Cardiac muscle cell (in vitro differentiated cells and primary cell): Measurements from ENCODE around the gene HOXB4. TPM values are rescaled to one million over a fixed set of nuclear protein-coding genes. Genes with fewer than 3 reads are reported as not detected.

Experiments
- DNase-seq, 2 donors: peaks; one replicate each; pipeline versions ENCODE4 v3.0.0 to v3.0.0-alpha.2; 2010 to 2017; ENCODE audit warnings: low read depth in 1 of 2, low spot score in 1 of 2
- H3K27ac ChIP-seq: fragments of 200-600 bp; sonication (generic); 2 replicates; pipeline ENCODE4 v1.5.1; 2016
- H3K27me3 ChIP-seq: fragments of 200-600 bp; sonication (generic); 2 replicates; pipeline ENCODE4 v1.6.0; 2016; ENCODE audit warnings: control low read depth
- H3K36me3 ChIP-seq: fragments of 200-600 bp; sonication (generic); 2 replicates; pipeline ENCODE4 v1.5.1; 2016; ENCODE audit warnings: control low read depth
- H3K4me1 ChIP-seq: fragments of 200-600 bp; sonication (generic); 2 replicates; pipeline ENCODE4 v1.8.1; 2017; ENCODE audit warnings: low read depth, mild to moderate bottlenecking, mixed run types
- H3K4me3 ChIP-seq: fragments of 200-600 bp; sonication (generic); 2 replicates; pipeline ENCODE4 v1.5.1; 2016; ENCODE audit warnings: mild to moderate bottlenecking
- H3K9me3 ChIP-seq: fragments of 200-600 bp; sonication (generic); 2 replicates; pipeline ENCODE4 v1.5.1; 2017; ENCODE audit warnings: low read depth, mild to moderate bottlenecking, control low read depth
- polyA plus RNA-seq: library from polyadenylated mRNA; unstranded; fragments of >200 nt; fragmentation: Nextera tagmentation; extraction: Ambion mirVana; gene quantifications from 2 replicates; pipeline ENCODE4 v1.2.1, GENCODE V29; 2016
- total RNA-seq: library from RNA; depleted of rRNA; stranded (reverse); fragments of >200 nt; gene quantifications from 2 replicates; pipeline ENCODE4 v1.2.3, GENCODE V29; 2016
- TF ChIP-seq, protein P1 (sequence below): IDR thresholded peaks from 2 replicates; pipeline ENCODE4 v1.5.1; 2012; ENCODE audit warnings: low read depth, mild to moderate bottlenecking, low read length

Gene HOXB4
- total and polyA plus RNA-seq, 2 experiments from 2014 or later: 5.4 to 12.5 TPM

DNA sequence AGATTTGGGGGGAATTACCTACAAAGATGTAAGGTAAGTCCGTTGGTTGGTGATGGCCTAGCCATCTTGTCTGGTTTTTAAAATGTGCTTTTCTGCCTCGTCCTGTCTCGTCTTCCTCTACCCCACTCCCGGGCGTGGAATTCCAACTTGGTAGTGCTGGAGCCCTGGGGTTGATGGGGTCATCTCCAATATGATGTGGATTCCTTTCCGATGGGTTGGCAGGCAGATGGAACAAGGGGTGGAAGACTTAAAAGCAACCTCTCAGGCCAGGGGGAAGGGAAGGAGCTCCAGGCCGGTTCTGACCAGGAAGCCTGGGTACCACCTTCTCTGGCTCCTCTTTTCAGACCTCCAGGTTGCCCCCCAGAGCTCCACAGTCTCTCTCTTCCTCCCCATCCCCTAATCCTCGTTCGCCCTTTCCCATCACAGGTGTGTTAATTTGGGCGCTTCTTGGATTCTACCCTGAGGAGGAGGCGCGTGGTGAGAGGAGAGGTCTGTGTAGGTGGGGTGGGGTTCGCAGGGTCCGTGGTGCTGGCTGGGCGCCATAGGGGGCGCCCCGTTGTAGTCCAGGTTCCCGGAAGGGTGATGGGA is 28.1 kb downstream of the HOXB4 start:
- Histone ChIP-seq H3K4me1 (peaks cover 76% of the 10 kb centered on the region), H3K27ac (no peak overlapping the region), H3K4me3 (peak overlapping the region; percentile 11), H3K9me3 (no peaks in the 10 kb centered on the region), H3K27me3 (peaks cover 43% of the 10 kb centered on the region), H3K36me3 (no peaks in the 10 kb centered on the region)
- DNase-seq: no peak
- TF ChIP-seq, protein P1, sequence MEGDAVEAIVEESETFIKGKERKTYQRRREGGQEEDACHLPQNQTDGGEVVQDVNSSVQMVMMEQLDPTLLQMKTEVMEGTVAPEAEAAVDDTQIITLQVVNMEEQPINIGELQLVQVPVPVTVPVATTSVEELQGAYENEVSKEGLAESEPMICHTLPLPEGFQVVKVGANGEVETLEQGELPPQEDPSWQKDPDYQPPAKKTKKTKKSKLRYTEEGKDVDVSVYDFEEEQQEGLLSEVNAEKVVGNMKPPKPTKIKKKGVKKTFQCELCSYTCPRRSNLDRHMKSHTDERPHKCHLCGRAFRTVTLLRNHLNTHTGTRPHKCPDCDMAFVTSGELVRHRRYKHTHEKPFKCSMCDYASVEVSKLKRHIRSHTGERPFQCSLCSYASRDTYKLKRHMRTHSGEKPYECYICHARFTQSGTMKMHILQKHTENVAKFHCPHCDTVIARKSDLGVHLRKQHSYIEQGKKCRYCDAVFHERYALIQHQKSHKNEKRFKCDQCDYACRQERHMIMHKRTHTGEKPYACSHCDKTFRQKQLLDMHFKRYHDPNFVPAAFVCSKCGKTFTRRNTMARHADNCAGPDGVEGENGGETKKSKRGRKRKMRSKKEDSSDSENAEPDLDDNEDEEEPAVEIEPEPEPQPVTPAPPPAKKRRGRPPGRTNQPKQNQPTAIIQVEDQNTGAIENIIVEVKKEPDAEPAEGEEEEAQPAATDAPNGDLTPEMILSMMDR: no peak

- no peak for DNase-seq
- Histone ChIP-seq H3K4me3 (peak overlapping the region; percentile 11), H3K27me3 (peaks cover 36% of the 10 kb centered on the region), H3K4me1 (peaks cover 76% of the 10 kb centered on the region), H3K36me3 (no peaks in the 10 kb centered on the region), H3K9me3 (no peaks in the 10 kb centered on the region), H3K27ac (peak overlapping the region; percentile 98)
- TF ChIP-seq, protein P1: no peak
These were observed 28.9 kb downstream of the HOXB4 start for GRCh38 chr17:48549281-48549630.

DNA sequence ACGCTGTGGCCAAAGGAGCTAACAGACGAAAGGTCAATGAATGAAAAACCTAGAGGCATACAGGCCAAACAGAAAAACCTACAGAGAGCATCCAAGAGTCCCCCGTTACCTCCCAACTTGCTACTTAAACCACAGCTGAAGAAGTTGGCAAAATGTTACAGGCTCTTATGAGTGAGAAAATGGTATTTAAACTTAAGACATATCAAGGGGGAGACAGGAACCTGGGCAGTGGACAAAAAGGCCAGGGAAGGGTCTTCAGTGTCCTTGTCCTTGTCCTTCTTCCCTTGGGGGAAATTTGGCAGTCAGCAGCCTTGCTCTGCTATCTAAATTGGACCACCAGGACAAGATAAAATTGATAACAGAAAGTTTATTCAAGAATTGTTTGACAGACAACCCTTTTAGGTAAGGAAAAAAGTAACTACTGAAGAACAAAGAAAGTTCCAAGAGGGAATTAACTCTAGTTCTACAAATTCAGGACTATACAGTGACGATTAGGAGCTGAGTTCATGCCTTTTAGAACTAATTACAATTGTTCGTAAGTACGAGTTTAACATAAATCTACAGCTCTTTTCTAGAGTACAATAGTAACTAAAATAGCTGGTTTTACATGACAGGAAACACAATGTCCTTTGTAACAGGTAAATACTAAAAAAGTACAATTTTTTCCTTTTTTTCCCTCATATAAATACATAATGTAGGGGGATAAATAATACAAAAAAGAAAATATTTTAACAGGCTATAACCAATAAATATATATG is 29.4 kb downstream of the HOXB4 start:
- Histone ChIP-seq H3K27me3 (peaks cover 32% of the 10 kb centered on the region), H3K4me1 (peaks cover 71% of the 10 kb centered on the region), H3K4me3 (peak overlapping the region; percentile 90), H3K9me3 (no peaks in the 10 kb centered on the region), H3K27ac (peak overlapping the region; percentile 98), H3K36me3 (no peaks in the 10 kb centered on the region)
- DNase-seq: no peak
- TF ChIP-seq, protein P1: no peak

GRCh38 chr17:48547808-48548522 is 30.2 kb downstream of the HOXB4 start:
- TF ChIP-seq, protein P1: no peak
- H3K36me3 ChIP-seq: peaks cover 3% of the 10 kb centered on the region
- peaks cover 63% of the 10 kb centered on the region for H3K4me1 ChIP-seq
- H3K27ac ChIP-seq: peak overlapping the region; percentile 98
- H3K9me3 ChIP-seq: no peaks in the 10 kb centered on the region
- DNase-seq: peak in 1 of 2 donors; percentile 70
- H3K27me3 ChIP-seq: peaks cover 30% of the 10 kb centered on the region
- H3K4me3 ChIP-seq: peak overlapping the region; percentile 90

DNA sequence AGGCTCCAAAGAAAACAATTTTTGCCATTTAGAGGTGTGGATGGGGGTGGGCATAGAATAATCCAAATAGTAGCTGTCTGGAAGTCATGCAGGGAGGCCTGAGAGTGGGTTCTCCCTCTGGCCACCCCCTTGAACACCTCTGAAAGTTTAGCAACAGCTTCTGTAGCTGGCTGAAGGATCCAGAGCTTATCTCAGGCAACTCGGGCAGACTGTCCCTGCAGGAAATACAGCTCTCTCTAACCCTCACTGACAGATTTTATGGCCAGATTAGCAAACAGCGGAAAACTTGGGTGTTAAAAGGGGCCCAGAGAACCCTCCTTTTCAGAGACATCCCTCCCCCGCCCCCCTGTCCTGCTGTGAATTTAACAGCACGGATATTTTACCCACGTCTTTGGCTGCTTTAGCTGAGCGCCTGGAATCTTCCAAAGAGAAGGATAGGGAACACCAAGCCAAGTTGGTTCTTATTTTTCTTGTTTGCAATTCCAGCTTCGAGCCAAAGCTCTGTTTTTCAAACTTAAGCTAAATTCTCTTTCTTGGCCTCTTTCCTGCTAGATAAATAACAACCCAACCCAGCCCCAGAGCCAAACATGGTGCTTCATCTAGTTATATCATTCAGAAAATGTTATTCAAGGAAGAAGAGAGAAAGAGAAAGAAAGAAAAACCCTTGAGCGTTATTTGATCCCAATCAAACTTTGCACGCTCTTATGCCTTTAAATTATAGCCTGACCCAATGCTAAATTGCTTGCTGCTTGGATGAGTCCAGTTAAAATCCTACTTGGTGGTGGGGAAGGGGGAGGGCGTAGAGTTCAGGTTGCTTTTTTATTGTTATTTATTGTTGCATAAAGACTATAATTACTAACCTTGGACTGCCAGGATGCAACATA is 31.0 kb downstream of the HOXB4 start:
- DNase-seq: peak in 1 of 2 donors; percentile 46
- H3K4me3 ChIP-seq: peak overlapping the region; percentile 90
- H3K27ac ChIP-seq: peak overlapping the region; percentile 98
- H3K27me3 ChIP-seq: peaks cover 23% of the 10 kb centered on the region
- peaks cover 7% of the 10 kb centered on the region for H3K36me3 ChIP-seq
- TF ChIP-seq, protein P1: no peak
- no peaks in the 10 kb centered on the region for H3K9me3 ChIP-seq
- peaks cover 55% of the 10 kb centered on the region for H3K4me1 ChIP-seq
